GM15510 (cell line): ENCODE data around the gene BCL6B.

ENCODE experiments used
- POLR2A ChIP-seq: IDR thresholded peaks from 3 replicates; pipeline ENCODE4 v1.6.1; 2011; ENCODE audit warnings: borderline replicate concordance; ENCODE audit not compliant: insufficient read length; ENCODE audit errors: extremely low read depth

BCL6B gene

GRCh38 chr17:7003745-7004144, 19.1 kb upstream of the BCL6B start:
- no peak for TF ChIP-seq POLR2A

DNA sequence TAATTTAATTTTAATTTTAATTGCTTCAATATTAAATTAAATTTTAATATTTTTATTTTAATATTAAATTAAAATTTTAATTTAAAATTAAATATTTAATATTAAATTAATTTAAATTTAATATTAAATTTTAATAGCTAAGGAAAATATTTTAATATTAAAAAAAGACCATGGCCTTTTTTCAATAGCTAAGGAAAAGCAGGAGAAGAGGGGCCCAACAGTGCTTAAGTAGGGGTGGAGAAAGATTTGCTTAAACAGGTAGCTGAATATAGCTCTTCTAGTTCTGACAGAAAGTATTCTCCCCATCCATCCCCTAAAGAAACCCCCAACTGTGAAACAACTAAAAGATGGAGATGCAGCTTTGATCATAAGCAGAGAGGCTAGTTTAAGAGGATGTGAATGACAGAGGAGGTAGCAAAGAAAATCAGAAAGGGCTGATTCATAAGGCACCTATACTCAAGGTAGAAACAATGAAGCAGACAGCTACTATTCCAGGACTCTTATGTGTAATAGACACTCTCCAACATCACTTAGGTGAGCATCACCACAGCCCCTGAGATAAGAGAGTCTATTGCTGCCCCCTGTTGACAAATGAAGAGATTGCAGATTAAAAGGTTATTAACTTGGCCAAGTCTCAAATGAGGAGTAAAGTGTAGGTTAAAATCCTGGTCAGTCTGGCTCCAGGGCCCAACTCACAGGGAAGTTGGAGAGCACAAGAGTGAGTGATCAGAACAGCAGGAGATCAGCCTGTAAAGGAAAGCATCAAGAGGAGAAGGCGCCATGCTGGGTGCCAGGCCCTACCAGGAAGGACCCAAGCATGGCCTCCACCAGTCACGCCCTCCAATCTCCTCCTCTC, 18.2 kb upstream of the BCL6B start:
- no peak for TF ChIP-seq POLR2A

DNA sequence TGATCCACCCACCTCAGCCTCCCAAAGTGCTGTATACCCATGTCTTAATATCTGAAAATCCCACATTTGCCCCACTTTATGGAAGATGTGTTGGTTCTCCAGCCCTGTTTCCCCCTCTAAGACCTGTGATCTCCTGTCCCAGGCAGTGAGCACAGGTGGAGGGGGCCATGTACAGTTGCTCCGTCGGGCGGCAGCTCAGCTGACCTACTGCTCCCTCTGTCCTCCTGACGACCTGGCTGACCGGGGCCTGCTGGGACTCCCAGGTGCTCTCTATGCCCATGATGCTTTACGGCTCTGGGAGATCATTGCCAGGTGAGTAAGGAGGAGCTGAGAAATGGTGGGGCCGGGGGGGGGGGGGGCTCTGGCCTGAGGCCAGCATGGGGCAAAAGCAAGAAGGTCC, 17.1 kb upstream of the BCL6B start:
- no peak for TF ChIP-seq POLR2A

DNA sequence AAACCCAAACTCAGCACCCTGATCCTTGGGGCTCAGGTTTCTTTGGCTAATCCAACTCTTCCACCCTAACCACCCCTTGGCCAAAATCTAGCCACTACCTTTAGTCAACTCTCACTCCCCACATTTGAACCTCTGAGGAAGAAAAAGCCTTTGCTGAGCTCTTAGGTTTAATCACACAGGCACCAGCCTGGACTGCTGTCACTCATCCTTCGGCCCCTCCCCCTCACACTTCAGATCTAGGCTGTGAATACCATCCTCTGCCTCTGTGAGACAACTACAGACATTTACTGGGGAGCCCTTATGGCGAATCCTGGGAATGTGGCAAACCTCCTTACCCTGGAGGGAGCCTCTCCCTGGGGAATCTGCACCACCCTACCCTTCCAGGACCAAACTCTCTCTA, 15.7 kb upstream of the BCL6B start:
- TF ChIP-seq POLR2A: no peak

GRCh38 chr17:7010523-7010922, 12.3 kb upstream of the BCL6B start:
- TF ChIP-seq POLR2A: no peak

- no peak for TF ChIP-seq POLR2A
Measured at GRCh38 chr17:7011415-7011814, 11.4 kb upstream of the BCL6B start.

DNA sequence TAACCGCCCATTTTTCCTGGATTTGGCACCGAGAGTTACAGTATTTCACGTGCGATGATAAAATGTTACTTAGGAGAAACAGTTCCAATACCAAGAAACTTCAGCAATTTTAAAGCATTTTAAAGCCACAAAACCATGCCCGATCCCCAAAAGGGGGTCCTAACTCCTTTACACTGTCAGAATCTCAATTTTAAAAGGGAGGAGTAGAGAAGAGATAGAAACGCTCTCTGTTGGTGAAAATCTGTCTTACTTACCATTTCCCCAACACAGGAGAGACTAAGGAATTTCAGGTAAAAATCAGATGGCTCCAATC, 11.0 kb upstream of the BCL6B start:
- TF ChIP-seq POLR2A: no peak

DNA sequence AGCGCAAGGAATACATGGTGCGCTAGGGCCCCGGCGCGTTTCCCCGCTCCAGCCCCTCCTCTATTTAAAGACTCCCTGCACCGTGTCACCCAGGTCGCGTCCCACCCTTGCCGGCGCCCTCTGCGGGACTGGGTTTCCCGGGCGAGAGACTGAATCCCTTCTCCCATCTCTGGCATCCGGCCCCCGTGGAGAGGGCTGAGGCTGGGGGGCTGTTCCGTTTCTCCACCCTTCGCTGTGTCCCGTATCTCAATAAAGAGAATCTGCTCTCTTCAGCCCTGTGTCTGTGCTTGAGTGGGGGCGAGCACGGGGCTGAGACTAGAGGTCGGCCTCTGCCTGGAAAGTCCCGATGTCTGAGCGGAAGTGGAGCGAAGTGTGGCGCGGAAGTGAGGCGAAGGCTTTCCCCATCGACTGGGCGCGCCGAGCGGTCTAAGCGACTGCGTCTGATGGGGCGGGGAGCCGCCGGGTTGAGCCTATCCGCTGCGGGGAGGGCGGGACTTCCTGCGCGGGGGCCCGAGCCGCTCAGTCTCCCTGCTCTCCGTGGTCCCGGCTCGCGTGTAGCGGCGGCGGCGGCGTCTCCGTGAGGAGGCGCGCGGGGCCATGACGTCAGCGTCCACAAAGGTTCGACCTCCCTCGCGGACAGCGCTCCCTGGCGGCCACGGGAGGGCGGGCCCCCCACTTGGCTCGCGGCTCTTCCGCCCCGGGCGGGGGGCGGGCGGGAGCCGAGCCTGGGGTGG, 8.4 kb upstream of the BCL6B start:
- peak; percentile 84 for TF ChIP-seq POLR2A

DNA sequence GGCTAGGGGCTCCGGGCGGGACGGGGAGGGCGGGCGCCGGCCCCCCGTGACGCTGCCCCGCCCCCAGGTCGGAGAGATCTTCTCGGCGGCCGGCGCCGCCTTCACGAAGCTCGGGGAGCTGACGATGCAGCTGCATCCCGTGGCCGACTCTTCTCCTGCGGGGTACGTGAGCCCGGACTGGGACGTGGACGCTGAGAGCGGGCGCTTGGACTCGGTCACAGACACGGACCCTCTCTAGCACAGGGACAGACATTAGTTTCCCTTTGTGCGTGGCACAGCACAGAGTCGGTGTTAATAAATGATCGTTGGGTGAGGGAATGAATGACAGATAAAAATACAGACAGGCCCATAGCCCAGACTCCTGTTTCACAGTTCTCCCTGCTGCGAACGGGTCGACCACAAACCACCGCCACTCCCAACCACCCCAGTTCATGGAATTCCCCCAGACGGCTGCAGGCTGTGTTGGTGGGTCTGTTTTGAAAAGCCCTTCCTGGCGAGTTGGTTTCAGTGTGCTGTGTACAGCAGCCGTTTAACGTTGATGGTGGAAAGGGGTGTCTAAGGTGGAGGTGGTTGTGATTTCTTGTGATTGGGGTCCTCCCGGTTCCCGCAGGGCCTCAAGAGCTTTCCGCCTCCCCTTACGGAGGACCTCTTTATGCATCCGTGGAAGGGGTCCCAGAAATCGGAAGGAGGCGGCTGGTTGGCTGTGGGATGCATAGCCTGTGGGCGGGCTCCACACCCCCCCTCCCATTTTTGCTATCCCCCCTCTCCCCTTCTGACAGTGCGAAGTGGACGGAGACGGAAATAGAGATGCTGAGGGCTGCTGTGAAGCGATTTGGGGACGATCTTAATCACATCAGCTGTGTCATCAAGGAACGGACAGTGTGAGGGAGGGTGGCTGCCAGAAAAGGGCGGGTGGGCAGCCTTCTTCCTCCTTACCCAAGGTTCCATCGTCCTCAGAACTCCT, 7.6 kb upstream of the BCL6B start:
- peak; percentile 65 for TF ChIP-seq POLR2A

GRCh38 chr17:7016418-7016817, 6.4 kb upstream of the BCL6B start:
- no peak for TF ChIP-seq POLR2A

GRCh38 chr17:7016886-7017826, 5.7 kb upstream of the BCL6B start:
- no peak for TF ChIP-seq POLR2A

DNA sequence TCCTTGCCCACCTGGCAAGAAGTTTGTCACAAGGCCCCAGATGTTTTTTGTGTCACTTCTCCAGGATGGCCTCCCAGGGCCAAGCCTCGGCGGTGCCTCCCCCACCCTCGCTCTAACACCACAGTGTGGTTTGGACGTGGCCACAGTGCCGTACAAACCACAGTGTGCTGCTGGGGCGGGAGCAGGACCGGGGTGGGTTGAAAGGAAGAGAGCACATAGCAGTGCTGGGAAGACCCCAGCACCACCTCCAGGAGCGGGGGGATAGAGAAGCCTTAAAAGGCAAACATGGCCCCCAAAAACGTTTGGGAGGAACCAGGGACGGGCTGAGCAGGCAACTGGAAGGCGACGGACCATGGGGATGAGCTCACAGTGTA, 5.0 kb upstream of the BCL6B start:
- no peak for TF ChIP-seq POLR2A

- TF ChIP-seq POLR2A: no peak
Measured at GRCh38 chr17:7018331-7018964, 4.4 kb upstream of the BCL6B start.

DNA sequence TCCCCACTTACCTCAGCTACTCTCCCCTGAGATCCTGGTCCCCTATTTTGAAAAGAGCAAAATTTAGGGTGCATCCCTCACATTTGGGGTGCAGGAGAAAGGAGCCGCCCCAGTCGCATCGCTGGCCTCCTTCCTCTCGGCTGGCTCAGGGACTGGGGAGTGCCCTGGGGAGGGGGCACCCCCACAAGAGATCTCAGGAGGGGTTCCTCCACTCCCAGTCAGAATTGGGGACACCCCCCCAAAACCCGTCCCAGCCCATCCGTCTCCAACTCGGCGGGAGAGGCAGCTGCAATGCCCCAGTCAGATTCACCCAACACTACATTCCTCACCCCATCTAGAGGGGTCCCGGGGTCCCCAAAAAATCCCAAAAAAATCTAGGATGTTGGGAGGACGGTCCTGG, 3.5 kb upstream of the BCL6B start:
- no peak for TF ChIP-seq POLR2A

DNA sequence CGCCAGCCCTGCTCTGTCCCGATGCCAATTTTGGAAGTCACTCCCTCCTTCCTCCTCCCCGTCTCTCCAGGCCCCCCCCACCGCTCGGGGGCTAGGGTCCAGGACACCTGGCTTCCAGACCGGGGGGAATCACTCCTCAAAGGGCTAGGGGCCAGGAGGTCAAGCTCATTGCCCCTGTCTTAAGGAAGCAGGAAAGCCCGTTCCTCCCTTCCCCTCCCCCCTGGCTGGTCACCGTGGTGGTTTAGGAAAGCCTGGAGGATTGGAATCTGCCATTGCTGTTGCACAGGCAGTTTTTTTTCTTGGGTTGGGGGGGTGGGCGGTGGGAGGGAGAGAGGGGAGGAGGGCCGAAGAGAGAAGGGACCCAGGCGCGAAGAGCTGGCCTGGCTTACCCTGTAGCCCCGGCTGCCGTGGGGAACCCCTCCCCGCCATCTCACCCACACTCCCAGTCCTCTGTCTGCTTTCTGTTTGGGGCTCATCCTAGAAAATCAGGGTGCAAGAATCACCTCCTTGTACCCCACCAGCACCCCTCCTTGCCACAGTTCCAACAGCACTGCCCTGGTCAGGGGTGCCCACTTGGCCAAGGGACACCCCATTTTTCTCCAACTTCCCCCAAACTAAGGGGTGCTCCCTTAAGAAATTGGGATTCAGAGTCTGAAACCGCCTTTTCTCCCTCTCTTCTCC, 2.9 kb upstream of the BCL6B start:
- no peak for TF ChIP-seq POLR2A
